Nephron (organoid): Measurements from ENCODE around the gene DHRS3.
A peak's percentile ranks its signal among the peaks of the same experiment; 100 is the strongest.

ENCODE experiments used
- H3K27ac Mint-ChIP-seq, 3 experiments: 2 replicates each; pipeline ENCODE4 v1.8.0; 2020; ENCODE audit warnings: mixed read lengths in 3 of 3, mild to moderate bottlenecking in 2 of 3, moderate library complexity in 1 of 3
- H3K27me3 Mint-ChIP-seq: 2 replicates; pipeline ENCODE4 v1.8.0; 2021; ENCODE audit warnings: low read depth, mild to moderate bottlenecking, moderate library complexity, mixed read lengths
- H3K36me3 Mint-ChIP-seq: 2 replicates; pipeline ENCODE4 v1.8.0; 2020; ENCODE audit warnings: low read depth, mixed read lengths
- H3K4me1 Mint-ChIP-seq: 2 replicates; pipeline ENCODE4 v1.8.0; 2020; ENCODE audit warnings: mixed read lengths
- H3K4me3 Mint-ChIP-seq, 3 experiments: 2 replicates each; pipeline ENCODE4 v1.8.0; 2020; ENCODE audit warnings: mild to moderate bottlenecking in 3 of 3, mixed read lengths in 3 of 3, moderate library complexity in 2 of 3
- H3K9me3 Mint-ChIP-seq: 2 replicates; pipeline ENCODE4 v1.8.0; 2020; ENCODE audit warnings: mixed read lengths
- CTCF ChIP-seq, 3 experiments: fragments of 200-600 bp; sonication (generic); IDR thresholded peaks; one replicate each; pipeline ENCODE4 v1.5.0; 2021; ENCODE audit warnings: antibody characterized with exemption in 3 of 3; ENCODE audit not compliant: unreplicated experiment in 3 of 3

The DHRS3 gene

GRCh38 chr1:12603224-12603623, 14.8 kb downstream of the DHRS3 start:
- Mint-ChIP-seq H3K4me3 (no peak overlapping the region), H3K27ac (peak overlapping the region in 2 of 3 experiments; percentile 88 to 91), H3K4me1 (peaks cover 49% of the 10 kb centered on the region), H3K36me3 (peaks cover 43% of the 10 kb centered on the region), H3K27me3 (no peaks in the 10 kb centered on the region), H3K9me3 (peaks cover 7% of the 10 kb centered on the region)
- no peak for TF ChIP-seq CTCF (IDR thresholded peaks at IDR 0.05; ENCODE audit: unreplicated experiment in 3 of 3)

- H3K4me1 Mint-ChIP-seq = peaks cover 55% of the 10 kb centered on the region
- no peaks in the 10 kb centered on the region for H3K27me3 Mint-ChIP-seq
- TF ChIP-seq CTCF (IDR thresholded peaks at IDR 0.05; ENCODE audit: unreplicated experiment in 3 of 3) = no peak
- peak overlapping the region in 1 of 3 experiments; percentile 91 for H3K27ac Mint-ChIP-seq
- H3K36me3 Mint-ChIP-seq = peaks cover 38% of the 10 kb centered on the region
- H3K9me3 Mint-ChIP-seq = peaks cover 4% of the 10 kb centered on the region
- no peak overlapping the region for H3K4me3 Mint-ChIP-seq
Observed at GRCh38 chr1:12602659-12603024, 15.4 kb downstream of the DHRS3 start.

GRCh38 chr1:12601700-12602658, 16.0 kb downstream of the DHRS3 start:
- no peak for TF ChIP-seq CTCF (IDR thresholded peaks at IDR 0.05; ENCODE audit: unreplicated experiment in 3 of 3)
- Mint-ChIP-seq H3K9me3 (no peaks in the 10 kb centered on the region), H3K4me3 (no peak overlapping the region), H3K27ac (peak overlapping the region; percentile 9 to 97 (median 82)), H3K4me1 (peaks cover 61% of the 10 kb centered on the region), H3K27me3 (no peaks in the 10 kb centered on the region), H3K36me3 (peaks cover 31% of the 10 kb centered on the region)

- TF ChIP-seq CTCF (IDR thresholded peaks at IDR 0.05; ENCODE audit: unreplicated experiment in 3 of 3) = peak; percentile 43 to 59 (median 44)
- Mint-ChIP-seq H3K4me3 (peak overlapping the region in 1 of 3 experiments; percentile 14), H3K27ac (peak overlapping the region; percentile 82 to 97 (median 92)), H3K4me1 (peaks cover 67% of the 10 kb centered on the region), H3K27me3 (no peaks in the 10 kb centered on the region), H3K9me3 (no peaks in the 10 kb centered on the region), H3K36me3 (peaks cover 22% of the 10 kb centered on the region)
Observed at GRCh38 chr1:12600880-12601633, 17.0 kb downstream of the DHRS3 start.

- no peaks in the 10 kb centered on the region for H3K9me3 Mint-ChIP-seq
- peaks cover 67% of the 10 kb centered on the region for H3K4me1 Mint-ChIP-seq
- no peak for TF ChIP-seq CTCF (IDR thresholded peaks at IDR 0.05; ENCODE audit: unreplicated experiment in 3 of 3)
- peak overlapping the region; percentile 82 to 97 (median 92) for H3K27ac Mint-ChIP-seq
- H3K27me3 Mint-ChIP-seq = no peaks in the 10 kb centered on the region
- no peak overlapping the region for H3K4me3 Mint-ChIP-seq
- H3K36me3 Mint-ChIP-seq = peaks cover 17% of the 10 kb centered on the region
Observed at GRCh38 chr1:12600335-12600734, 17.7 kb downstream of the DHRS3 start.
